NCI-H1092 (cell line): ENCODE data around the gene LMO2.

Source experiments
- DNase-seq: peaks from one replicate; lab custom pipeline; 2025; lab: John Stamatoyannopoulos, UW

LMO2 gene

GRCh38 chr11:33819278-33820035, 72.4 kb downstream of the LMO2 start:
- peak; percentile 9 for DNase-seq
